Gastroesophageal sphincter (tissue), 3 donors: ENCODE results near the gene CPN1.

ENCODE experiments used
- POLR2AphosphoS5 ChIP-seq: sonication (generic); formaldehyde crosslinking; IDR thresholded peaks from one replicate; pipeline ENCODE4 v1.6.1; 2017; ENCODE audit warnings: antibody characterized with exemption
- TF ChIP-seq, protein P1 (sequence below), 4 experiments: fragments of 200-600 bp in 2 of 4; fragments of 450-650 bp in 2 of 4; sonication (generic) in 1 of 4; IDR thresholded peaks; one replicate each; pipeline ENCODE4 v1.5.1; 2017 to 2019; ENCODE audit warnings: antibody characterized with exemption in 4 of 4, mild to moderate bottlenecking in 2 of 4, moderate library complexity in 2 of 4

DNA sequence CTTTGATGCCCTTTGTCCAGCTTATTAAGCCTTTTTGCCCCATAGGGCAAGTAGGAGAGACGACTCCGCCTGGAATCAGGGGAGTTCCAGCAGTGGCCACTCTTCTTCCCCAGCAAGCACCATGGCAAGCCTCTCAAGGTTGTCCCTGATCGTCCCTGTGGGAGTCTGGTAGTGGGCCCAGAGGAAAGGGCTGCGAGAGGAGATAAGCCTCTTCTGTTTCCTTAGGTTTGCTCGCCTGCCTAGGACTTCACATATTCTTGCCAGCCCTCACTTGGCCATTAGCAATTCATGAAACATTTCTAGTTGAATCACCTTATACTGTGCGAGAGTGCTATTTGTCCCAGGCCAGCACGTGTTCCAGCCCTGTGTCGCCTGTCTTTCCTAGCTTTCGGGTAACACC lies 47.8 kb upstream of the CPN1 start:
- TF ChIP-seq, protein P1, sequence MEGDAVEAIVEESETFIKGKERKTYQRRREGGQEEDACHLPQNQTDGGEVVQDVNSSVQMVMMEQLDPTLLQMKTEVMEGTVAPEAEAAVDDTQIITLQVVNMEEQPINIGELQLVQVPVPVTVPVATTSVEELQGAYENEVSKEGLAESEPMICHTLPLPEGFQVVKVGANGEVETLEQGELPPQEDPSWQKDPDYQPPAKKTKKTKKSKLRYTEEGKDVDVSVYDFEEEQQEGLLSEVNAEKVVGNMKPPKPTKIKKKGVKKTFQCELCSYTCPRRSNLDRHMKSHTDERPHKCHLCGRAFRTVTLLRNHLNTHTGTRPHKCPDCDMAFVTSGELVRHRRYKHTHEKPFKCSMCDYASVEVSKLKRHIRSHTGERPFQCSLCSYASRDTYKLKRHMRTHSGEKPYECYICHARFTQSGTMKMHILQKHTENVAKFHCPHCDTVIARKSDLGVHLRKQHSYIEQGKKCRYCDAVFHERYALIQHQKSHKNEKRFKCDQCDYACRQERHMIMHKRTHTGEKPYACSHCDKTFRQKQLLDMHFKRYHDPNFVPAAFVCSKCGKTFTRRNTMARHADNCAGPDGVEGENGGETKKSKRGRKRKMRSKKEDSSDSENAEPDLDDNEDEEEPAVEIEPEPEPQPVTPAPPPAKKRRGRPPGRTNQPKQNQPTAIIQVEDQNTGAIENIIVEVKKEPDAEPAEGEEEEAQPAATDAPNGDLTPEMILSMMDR (IDR thresholded peaks at IDR 0.05) = no peak
- TF ChIP-seq POLR2AphosphoS5 = no peak
